Mesodermal cell (in vitro differentiated cells): ENCODE data around the gene GPR108.

Source experiments
- H3K27ac ChIP-seq: 2 replicates; pipeline ENCODE4 v1.7.0; 2013; ENCODE audit warnings: mild to moderate bottlenecking, low read depth, low read length, moderate library complexity; ENCODE audit not compliant: severe bottlenecking
- H3K36me3 ChIP-seq: 2 replicates; pipeline ENCODE4 v1.7.1; 2013; ENCODE audit warnings: mild to moderate bottlenecking, low read length, moderate library complexity; ENCODE audit not compliant: control insufficient read depth, insufficient read depth
- H3K4me1 ChIP-seq: one replicate; pipeline ENCODE4 v1.7.1; 2013; ENCODE audit warnings: mild to moderate bottlenecking, low read length; ENCODE audit not compliant: insufficient read depth, control insufficient read depth, poor library complexity, severe bottlenecking
- H3K4me3 ChIP-seq: 2 replicates; pipeline ENCODE4 v1.7.0; 2013; ENCODE audit warnings: low read length, control low read depth, mild to moderate bottlenecking; ENCODE audit not compliant: insufficient read depth, poor library complexity, severe bottlenecking; ENCODE audit errors: extremely low read depth
- H3K9me3 ChIP-seq: 2 replicates; pipeline ENCODE4 v1.7.1; 2013; ENCODE audit warnings: mild to moderate bottlenecking, low read length, moderate library complexity; ENCODE audit not compliant: control insufficient read depth
- WGBS, 2 experiments: methylation state at CpG; one replicate each; pipeline ENCODE4 v1.1.5; 2013; ENCODE audit warnings: missing lambda C conversion rate in 2 of 2; ENCODE audit not compliant: insufficient coverage in 2 of 2; 5-methylcytosine and 5-hydroxymethylcytosine counted together

Gene GPR108

GRCh38 chr19:6718111-6718740 lies 19.2 kb downstream of the GPR108 start:
- peaks cover 5% of the 10 kb centered on the region for H3K4me1 ChIP-seq
- peaks cover 9% of the 10 kb centered on the region for H3K9me3 ChIP-seq
- H3K36me3 ChIP-seq = no peaks in the 10 kb centered on the region
- no peak overlapping the region for H3K27ac ChIP-seq
- WGBS, 2 experiments = 88% methylated on average over 18 of the region's 23 CpGs
- H3K4me3 ChIP-seq = no peak overlapping the region

- no peaks in the 10 kb centered on the region for H3K36me3 ChIP-seq
- H3K27ac ChIP-seq = no peak overlapping the region
- H3K4me3 ChIP-seq = no peak overlapping the region
- WGBS, 2 experiments = 84% methylated on average over 3 to 4 of the region's 4 CpGs
- H3K4me1 ChIP-seq = peaks cover 5% of the 10 kb centered on the region
- peaks cover 9% of the 10 kb centered on the region for H3K9me3 ChIP-seq
Measured at GRCh38 chr19:6717441-6717971, 19.9 kb downstream of the GPR108 start.

- H3K4me3 ChIP-seq = no peak overlapping the region
- peaks cover 9% of the 10 kb centered on the region for H3K9me3 ChIP-seq
- H3K27ac ChIP-seq = no peak overlapping the region
- H3K4me1 ChIP-seq = peaks cover 5% of the 10 kb centered on the region
- H3K36me3 ChIP-seq = no peaks in the 10 kb centered on the region
- WGBS, 2 experiments = 79 to 86% methylated on average over 10 of the region's 10 CpGs
Measured at GRCh38 chr19:6717036-6717435, 20.3 kb downstream of the GPR108 start.

GRCh38 chr19:6716610-6716970 lies 20.8 kb downstream of the GPR108 start:
- H3K36me3 ChIP-seq = no peaks in the 10 kb centered on the region
- 60 to 72% methylated on average over 4 to 5 of the region's 6 CpGs for WGBS, 2 experiments
- no peak overlapping the region for H3K27ac ChIP-seq
- peaks cover 9% of the 10 kb centered on the region for H3K9me3 ChIP-seq
- H3K4me3 ChIP-seq = no peak overlapping the region
- H3K4me1 ChIP-seq = peaks cover 5% of the 10 kb centered on the region

- H3K27ac ChIP-seq = no peak overlapping the region
- H3K4me1 ChIP-seq = no peaks in the 10 kb centered on the region
- peaks cover 9% of the 10 kb centered on the region for H3K9me3 ChIP-seq
- no peak overlapping the region for H3K4me3 ChIP-seq
- WGBS, 2 experiments = 82% methylated on average over 8 to 9 of the region's 11 CpGs
- no peaks in the 10 kb centered on the region for H3K36me3 ChIP-seq
Measured at GRCh38 chr19:6714749-6715555, 22.4 kb downstream of the GPR108 start.

GRCh38 chr19:6713773-6714692 lies 23.3 kb downstream of the GPR108 start:
- Histone ChIP-seq H3K4me1 (no peaks in the 10 kb centered on the region), H3K9me3 (peaks cover 9% of the 10 kb centered on the region), H3K27ac (no peak overlapping the region), H3K4me3 (no peak overlapping the region), H3K36me3 (no peaks in the 10 kb centered on the region)
- WGBS, 2 experiments = 77 to 86% methylated on average over 10 to 16 of the region's 24 CpGs

GRCh38 chr19:6712692-6713670 lies 24.4 kb downstream of the GPR108 start:
- WGBS, 2 experiments = 88 to 93% methylated on average over 9 to 18 of the region's 20 CpGs
- Histone ChIP-seq H3K4me1 (no peaks in the 10 kb centered on the region), H3K36me3 (no peaks in the 10 kb centered on the region), H3K9me3 (peaks cover 4% of the 10 kb centered on the region), H3K4me3 (no peak overlapping the region), H3K27ac (no peak overlapping the region)

- Histone ChIP-seq H3K4me3 (no peak overlapping the region), H3K4me1 (no peaks in the 10 kb centered on the region), H3K9me3 (no peaks in the 10 kb centered on the region), H3K27ac (no peak overlapping the region), H3K36me3 (no peaks in the 10 kb centered on the region)
- 93 to 96% methylated on average over 12 to 15 of the region's 16 CpGs for WGBS, 2 experiments
Measured at GRCh38 chr19:6712231-6712630, 25.1 kb downstream of the GPR108 start.

GRCh38 chr19:6711605-6712004 lies 25.8 kb downstream of the GPR108 start:
- no peak overlapping the region for H3K27ac ChIP-seq
- no peaks in the 10 kb centered on the region for H3K9me3 ChIP-seq
- no peak overlapping the region for H3K4me3 ChIP-seq
- 84 to 86% methylated on average over 6 to 9 of the region's 10 CpGs for WGBS, 2 experiments
- H3K4me1 ChIP-seq = no peaks in the 10 kb centered on the region
- no peaks in the 10 kb centered on the region for H3K36me3 ChIP-seq

GRCh38 chr19:6711078-6711361 lies 26.4 kb downstream of the GPR108 start:
- 65 to 71% methylated on average over 9 of the region's 9 CpGs for WGBS, 2 experiments
- no peaks in the 10 kb centered on the region for H3K36me3 ChIP-seq
- H3K9me3 ChIP-seq = no peaks in the 10 kb centered on the region
- no peak overlapping the region for H3K27ac ChIP-seq
- no peaks in the 10 kb centered on the region for H3K4me1 ChIP-seq
- no peak overlapping the region for H3K4me3 ChIP-seq
